GM12865 (cell line): ENCODE results near the gene OR51I2.

Experiments
- DNase-seq: peaks from one replicate; pipeline ENCODE4 v3.0.0; 2010; ENCODE audit warnings: low read depth
- H3K4me3 ChIP-seq: 2 replicates; pipeline ENCODE4 v1.5.1; 2011; ENCODE audit warnings: mild to moderate bottlenecking, low read depth, low read length, control low read depth
- TF ChIP-seq, protein P1 (sequence below): IDR thresholded peaks from 2 replicates; pipeline ENCODE4 v1.5.1; 2011; ENCODE audit warnings: low read length, control low read depth, low read depth, inconsistent platforms; ENCODE audit not compliant: insufficient read depth; ENCODE audit errors: missing control alignments

The OR51I2 gene

GRCh38 chr11:5486421-5486820, 37.3 kb downstream of the OR51I2 start:
- DNase-seq = no peak
- no peak overlapping the region for H3K4me3 ChIP-seq
- TF ChIP-seq, protein P1, sequence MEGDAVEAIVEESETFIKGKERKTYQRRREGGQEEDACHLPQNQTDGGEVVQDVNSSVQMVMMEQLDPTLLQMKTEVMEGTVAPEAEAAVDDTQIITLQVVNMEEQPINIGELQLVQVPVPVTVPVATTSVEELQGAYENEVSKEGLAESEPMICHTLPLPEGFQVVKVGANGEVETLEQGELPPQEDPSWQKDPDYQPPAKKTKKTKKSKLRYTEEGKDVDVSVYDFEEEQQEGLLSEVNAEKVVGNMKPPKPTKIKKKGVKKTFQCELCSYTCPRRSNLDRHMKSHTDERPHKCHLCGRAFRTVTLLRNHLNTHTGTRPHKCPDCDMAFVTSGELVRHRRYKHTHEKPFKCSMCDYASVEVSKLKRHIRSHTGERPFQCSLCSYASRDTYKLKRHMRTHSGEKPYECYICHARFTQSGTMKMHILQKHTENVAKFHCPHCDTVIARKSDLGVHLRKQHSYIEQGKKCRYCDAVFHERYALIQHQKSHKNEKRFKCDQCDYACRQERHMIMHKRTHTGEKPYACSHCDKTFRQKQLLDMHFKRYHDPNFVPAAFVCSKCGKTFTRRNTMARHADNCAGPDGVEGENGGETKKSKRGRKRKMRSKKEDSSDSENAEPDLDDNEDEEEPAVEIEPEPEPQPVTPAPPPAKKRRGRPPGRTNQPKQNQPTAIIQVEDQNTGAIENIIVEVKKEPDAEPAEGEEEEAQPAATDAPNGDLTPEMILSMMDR = no peak

- H3K4me3 ChIP-seq = no peak within 1 kb of the TSS
- TF ChIP-seq, protein P1 = no peak
- no peak for DNase-seq
Observed at GRCh38 chr11:5488385-5488784, 39.3 kb downstream of the OR51I2 start, which contains the start of gene OR52D1. Gene OR52D1, plus strand, starts transcription at chr11:5488685. Its CDS starts 22 bp downstream, at chr11:5488707.

GRCh38 chr11:5488798-5489399, 39.8 kb downstream of the OR51I2 start:
- no peak for DNase-seq
- no peak overlapping the region for H3K4me3 ChIP-seq
- TF ChIP-seq, protein P1 = no peak

GRCh38 chr11:5489576-5490357, 40.6 kb downstream of the OR51I2 start:
- no peak for DNase-seq
- TF ChIP-seq, protein P1 = no peak
- no peak overlapping the region for H3K4me3 ChIP-seq

DNA sequence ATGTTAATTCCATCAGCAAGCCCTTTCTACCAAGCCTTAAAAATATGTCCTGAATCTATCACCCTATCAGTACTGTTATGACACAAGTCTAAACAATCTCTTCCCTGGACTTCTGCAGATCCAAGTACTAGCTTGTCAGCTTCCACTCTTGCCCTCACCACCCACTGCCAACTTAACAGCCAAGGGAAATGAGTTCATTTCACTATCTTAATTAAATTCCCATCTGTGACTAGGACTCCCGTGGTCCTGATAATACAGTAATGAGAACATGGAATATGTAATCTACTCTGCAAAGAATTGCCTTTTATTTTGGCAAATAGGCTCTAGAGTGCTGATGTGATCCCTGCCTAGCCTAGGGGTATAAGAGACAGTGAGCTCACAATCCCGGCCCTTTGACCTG, 50.5 kb downstream of the OR51I2 start:
- TF ChIP-seq, protein P1 = no peak
- no peak overlapping the region for H3K4me3 ChIP-seq
- no peak for DNase-seq

GRCh38 chr11:5500393-5500801, 51.3 kb downstream of the OR51I2 start:
- H3K4me3 ChIP-seq = no peak overlapping the region
- no peak for DNase-seq
- TF ChIP-seq, protein P1 = no peak
